ENCODE results near the gene ALDOC. TPM values are rescaled to one million over a fixed set of nuclear protein-coding genes. Genes with fewer than 3 reads are reported as not detected.
A peak's percentile ranks its signal among the peaks of the same experiment; 100 is the strongest.

ALDOC gene
- total and polyA plus RNA-seq, 2 of the 13 experiments (the other 11 are each of a cell fraction or from before 2014, with no cell fraction given), result 15.4 to 60.9 TPM

DNA sequence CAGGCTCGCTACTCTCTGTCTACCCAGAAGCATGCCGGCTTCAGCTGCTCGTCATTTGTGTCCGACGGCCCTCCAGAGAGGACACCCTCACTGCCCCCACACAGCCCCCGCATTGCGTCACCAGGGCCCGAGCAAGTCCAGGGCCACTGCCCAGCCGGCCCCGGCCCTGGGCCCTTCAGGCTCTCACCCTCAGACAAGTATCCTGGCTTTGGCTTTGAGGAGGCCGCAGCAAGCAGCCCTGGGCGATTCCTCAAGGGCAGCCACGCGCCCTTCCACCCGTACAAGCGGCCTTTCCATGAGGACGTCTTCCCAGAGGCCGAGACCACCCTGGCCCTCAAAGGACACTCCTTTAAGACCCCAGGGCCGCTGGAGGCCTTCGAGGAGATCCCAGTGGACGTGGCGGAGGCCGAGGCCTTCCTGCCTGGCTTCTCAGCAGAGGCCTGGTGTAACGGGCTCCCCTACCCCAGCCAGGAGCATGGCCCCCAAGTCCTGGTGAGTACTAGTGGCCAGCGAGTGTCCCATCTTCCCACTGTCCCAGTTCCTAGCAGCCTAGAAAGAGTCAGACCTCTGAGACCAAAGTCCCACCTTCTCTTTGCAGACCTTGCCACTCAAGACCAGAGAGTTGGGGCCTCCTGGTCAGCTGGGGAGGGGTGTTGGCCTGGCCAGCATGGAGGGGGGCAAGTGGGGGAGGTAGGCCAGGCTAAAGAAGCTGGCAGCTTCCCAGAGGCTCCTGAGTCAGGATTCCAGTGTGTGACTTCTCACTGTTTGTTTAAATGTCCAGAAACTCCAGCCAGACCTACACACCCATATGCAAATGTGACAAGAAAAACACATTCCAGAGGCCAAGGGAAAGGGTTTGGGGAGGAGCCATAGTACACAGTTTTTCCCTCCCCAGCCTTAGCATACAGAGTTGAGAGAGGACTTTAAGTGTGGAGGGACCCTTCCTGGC, 51.9 kb downstream of the ALDOC start (continued):
- TF ChIP-seq, protein P1, sequence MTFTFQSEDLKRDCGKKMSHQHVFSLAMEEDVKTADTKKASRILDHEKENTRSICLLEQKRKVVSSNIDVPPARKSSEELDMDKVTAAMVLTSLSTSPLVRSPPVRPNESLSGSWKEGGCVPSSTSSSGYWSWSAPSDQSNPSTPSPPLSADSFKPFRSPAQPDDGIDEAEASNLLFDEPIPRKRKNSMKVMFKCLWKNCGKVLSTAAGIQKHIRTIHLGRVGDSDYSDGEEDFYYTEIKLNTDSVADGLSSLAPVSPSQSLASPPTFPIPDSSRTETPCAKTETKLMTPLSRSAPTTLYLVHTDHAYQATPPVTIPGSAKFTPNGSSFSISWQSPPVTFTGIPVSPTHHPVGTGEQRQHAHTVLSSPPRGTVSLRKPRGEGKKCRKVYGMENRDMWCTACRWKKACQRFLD (CRISPR knock-in tag; IDR thresholded peaks at IDR 0.05; ENCODE audit: borderline replicate concordance), result no peak
- TF ChIP-seq MYNN (CRISPR knock-in tag; IDR thresholded peaks at IDR 0.05; ENCODE audit: low read depth) (no peak), SALL2 (CRISPR knock-in tag; IDR thresholded peaks at IDR 0.05) (no peak), ZMYM2 (CRISPR knock-in tag; IDR thresholded peaks at IDR 0.05) (no peak), RAD21 (CRISPR knock-in tag; IDR thresholded peaks at IDR 0.05) (no peak), KDM5B (CRISPR knock-in tag; IDR thresholded peaks at IDR 0.05; ENCODE audit: borderline replicate concordance) (0 out of 2 replicates have a peak, but pooled peaks have one; percentile 48), RFX5 (IDR thresholded peaks at IDR 0.05; ENCODE audit: low read depth, low read length) (no peak), ZFP90 (CRISPR knock-in tag; IDR thresholded peaks at IDR 0.05; ENCODE audit: borderline replicate concordance) (0 out of 2 replicates have a peak, but pooled peaks have one; percentile 49), NCOA1 (CRISPR knock-in tag; IDR thresholded peaks at IDR 0.05) (no peak), ISX (CRISPR knock-in tag; conservative IDR thresholded peaks at IDR 0.05) (no peak), RARA (CRISPR knock-in tag; IDR thresholded peaks at IDR 0.05) (0 out of 2 replicates have a peak, but pooled peaks have one; percentile 13), ZNF724P (CRISPR knock-in tag; IDR thresholded peaks at IDR 0.05; ENCODE audit: borderline replicate concordance) (no peak), ZNF337 (CRISPR knock-in tag; IDR thresholded peaks at IDR 0.05; ENCODE audit: borderline replicate concordance, low read depth) (no peak), ZNF441 (CRISPR knock-in tag; IDR thresholded peaks at IDR 0.05; ENCODE audit: borderline replicate concordance) (no peak)
- TF ChIP-seq, protein P2, sequence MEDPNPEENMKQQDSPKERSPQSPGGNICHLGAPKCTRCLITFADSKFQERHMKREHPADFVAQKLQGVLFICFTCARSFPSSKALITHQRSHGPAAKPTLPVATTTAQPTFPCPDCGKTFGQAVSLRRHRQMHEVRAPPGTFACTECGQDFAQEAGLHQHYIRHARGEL (CRISPR knock-in tag; IDR thresholded peaks at IDR 0.05), result no peak
